Left renal pelvis (tissue), 4 donors: ENCODE measurements around the gene SPSB4. TPM values are rescaled to one million over a fixed set of nuclear protein-coding genes. Genes with fewer than 3 reads are reported as not detected.
A peak's percentile ranks its signal among the peaks of the same experiment; 100 is the strongest.

Source experiments
- DNase-seq, 4 donors: peaks; one replicate each; pipeline ENCODE4 v3.0.0-alpha.2; 2013; ENCODE audit warnings: low read depth in 4 of 4, low spot score in 3 of 4
- polyA plus RNA-seq, 4 donors: library from polyadenylated mRNA; unstranded; fragments of 120-200 nt; gene quantifications; one replicate each; pipeline ENCODE4 v1.2.1, GENCODE V29; 2013; ENCODE audit not compliant: insufficient read length in 4 of 4

Gene SPSB4
- polyA plus RNA-seq, 4 donors: 9.7 to 17.3 (median 15.9) TPM

DNA sequence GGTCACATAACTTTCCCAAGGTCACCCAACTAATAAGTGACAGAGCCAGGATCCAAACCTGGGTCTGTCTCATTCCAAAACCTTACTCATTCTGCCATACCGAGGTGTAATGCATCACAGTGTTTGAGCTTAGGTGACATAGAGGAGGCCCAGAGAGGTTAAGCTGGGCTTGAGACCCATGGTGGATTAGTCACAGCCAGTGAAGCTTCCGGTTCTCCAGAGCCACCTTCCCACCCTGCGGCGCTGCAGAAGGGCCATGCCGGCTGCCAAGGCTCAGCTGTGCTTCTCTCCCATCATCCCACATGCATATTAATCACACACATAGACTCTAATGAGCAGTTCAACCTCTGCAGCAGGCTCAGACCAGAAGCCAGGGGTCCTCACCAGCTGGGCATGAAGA is 42.2 kb downstream of the SPSB4 start:
- DNase-seq: no peak

DNA sequence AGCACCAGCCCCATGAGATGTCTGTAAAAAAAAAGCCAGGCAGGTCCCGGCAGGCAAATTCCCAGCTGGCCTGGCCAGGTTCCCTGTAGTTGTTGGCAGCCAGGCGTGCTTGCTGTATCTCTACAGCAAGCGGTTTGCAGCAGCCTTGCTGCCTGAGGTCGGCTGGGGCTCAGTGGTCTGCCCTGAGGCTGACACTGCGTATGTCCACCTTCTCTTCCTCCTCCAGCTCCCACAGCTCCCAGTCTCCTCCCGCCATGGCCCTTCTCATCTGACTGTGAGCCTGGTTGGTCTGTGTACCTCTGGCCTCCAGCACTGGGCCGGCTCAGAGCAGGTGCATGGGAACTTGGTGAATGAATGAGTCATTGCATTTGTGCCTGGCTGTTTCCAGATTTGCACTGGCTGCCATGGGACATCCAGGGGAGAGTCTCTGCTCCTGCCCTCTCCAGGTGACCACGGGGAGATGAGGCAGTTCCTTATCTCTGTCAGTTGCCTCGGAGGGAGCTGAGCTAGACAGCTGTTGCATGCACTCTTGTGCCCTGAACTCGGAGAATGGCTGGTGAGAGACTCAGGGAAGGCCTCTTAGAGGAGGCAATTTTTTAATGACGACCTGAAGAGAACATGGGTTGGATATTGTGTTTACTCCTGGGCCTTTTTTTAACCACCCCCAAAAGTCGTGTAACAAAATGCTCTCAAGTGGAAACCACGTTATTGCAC is 43.0 kb downstream of the SPSB4 start:
- no peak for DNase-seq

DNA sequence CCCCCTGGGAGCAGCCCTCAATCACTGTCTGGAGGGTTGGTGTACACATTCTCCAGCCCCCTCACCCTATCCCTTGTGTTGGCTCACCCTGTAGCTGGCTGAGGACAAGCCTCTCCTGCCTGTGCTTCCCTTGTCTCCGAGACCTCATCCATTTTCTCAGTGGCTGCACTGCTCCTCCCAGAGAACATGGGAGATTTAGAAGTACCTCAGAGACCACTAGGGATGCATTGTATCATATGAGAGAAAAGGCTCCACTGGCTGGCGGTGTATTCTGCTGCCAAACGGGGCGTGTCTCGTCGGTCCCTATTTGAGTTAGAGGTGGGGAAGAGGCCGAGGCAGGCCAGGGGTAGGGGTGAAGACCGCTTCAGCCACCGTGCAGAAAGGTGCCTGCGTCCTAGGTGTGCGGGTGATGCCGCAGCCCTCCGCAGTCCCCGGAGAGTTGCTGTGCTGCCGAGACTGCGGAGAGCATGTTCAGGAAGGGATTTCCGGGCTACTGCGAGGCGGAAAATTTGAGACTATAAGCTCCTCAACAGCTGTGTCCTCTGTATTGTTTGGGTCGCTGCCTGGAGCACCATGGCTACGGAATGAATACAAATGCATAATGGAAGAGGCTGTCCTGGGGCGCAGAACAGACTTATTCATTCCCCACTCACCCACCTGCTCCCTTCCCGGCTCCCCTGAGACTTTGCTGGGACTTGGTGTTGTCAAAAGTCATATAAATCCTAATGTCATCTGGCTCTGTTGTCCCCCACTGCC is 43.8 kb downstream of the SPSB4 start:
- DNase-seq: peak in 1 of 4 donors; percentile 75

DNA sequence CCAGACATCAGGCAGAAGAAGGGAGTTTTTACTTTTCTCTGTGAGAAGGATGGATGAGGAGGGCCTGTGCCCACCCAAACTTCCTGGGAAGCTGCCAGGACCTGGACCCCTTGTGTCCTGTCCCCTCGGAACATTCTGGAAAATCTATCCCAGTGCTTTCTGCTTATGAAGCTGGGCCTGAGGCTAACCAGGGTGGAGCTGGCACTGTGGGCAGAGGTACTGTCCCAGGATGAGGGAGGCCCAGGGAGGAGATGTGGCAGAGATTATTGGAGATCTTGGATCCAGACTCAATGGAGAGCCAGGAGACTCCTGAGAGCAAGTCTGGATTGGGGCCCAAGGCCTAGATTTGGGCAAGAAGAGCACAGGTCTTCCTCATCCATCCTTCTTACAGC is 44.4 kb downstream of the SPSB4 start:
- no peak for DNase-seq

DNA sequence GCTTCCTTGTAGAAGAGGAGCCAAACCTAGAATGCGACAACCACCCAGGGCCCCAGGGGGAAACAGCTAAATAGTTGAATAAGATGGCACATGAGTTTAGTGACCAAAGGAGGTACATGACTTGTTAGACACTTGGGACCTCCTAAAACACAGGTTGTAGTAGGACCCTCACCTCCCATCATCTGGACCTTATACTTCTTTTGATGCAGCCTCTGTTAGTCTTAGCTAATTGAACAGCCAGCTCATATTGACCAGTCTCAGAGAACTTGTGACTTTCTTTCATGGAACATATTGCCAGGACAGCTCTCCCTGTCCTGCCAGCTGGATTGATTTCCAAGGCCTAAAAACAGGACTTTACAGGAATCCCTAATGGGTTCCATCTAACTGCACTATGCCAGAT is 45.0 kb downstream of the SPSB4 start:
- DNase-seq: no peak

DNA sequence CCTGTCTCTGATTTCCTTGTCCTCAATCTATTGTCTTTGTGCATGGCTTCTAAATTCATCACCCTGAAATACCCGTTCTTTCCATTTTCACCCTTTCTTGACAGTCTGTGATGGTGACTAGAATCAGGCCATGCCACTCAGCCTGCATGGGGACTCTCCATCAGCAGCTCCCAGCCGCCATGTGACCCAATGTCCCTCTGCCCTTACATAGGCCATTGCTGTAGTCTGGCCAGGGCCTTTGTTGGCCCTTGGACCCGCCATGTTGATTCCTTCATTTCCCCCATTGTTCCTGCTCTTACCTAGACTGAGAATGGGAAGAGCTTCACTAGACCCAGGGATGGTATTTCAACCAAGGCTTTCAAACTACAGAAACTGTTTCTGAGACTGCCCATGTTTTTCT is 45.8 kb downstream of the SPSB4 start:
- DNase-seq: no peak

DNA sequence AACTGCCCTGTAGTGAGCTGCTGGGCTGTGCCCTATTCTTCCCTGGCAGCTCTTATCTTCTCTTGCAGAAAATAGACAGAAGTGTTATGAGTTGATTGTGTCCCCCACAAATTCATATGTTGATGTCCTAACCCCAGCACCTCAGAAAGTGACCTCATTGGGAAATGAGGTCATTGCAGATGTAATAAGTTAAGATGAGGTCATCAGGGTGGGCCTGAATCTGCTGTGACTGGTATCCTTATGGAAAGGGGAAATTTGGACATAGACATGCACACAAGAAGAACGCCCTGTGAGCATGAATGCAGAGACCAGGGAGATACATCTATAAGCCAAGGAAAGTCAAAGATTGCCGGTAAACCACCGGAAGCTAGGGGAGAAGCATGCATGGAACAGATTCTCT is 49.0 kb downstream of the SPSB4 start:
- no peak for DNase-seq

DNA sequence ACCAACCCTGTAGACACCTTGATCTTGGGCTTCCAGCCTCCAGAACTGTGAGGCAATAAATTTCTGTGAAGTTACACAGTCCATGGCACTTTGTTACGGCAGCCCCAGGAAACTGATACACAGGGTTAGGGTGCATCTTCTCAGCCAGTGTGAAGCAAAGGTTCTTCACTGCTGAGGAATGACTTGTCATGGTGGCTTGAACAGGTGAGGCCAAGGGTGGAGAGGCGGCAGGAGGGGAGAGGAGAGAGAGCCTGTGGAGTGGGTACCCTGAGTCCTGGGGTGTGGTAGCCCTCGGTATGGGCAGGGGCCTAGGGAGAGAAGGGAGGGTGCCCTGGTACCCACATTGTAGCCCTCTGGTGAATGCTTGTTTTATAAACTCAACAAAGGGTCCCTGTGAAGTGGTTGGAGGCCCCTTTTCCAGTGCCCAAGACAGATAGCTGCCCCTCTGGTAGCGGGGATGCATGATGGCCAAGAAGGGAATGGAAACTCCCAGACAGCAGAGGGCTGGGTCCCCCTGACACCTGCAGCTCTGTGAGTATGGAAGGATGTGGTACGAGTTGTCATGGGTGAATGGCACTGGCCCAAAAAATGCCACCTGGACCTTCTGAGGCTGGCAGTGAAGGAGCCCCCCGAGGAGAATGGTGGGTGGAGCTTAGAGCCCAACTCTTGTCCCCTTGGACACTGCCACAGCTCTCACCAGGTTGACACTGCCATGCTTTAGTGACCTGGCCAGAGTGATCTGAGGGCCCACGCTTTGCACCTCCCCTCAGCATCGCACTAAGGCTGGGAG is 49.6 kb downstream of the SPSB4 start:
- no peak for DNase-seq

DNA sequence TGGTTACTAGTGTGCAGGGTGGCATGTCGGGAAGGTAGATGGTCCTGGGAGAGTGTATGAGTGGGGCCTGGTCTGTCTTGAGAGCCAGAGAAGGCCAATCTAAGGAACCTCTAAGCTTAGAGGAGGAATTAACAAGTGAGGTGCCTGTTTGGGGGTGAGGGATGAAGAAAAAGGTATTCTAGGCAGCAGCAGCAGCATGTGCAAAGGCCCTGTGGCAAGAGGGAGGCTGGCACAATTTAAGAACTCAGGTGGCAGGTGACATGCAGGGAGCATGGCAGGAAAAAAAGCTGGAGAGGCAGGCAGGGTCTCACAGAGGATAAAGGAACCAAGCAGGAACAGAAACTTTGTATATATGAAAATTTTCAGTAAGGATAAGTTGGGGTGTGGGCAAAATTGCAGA is 51.2 kb downstream of the SPSB4 start:
- no peak for DNase-seq

DNA sequence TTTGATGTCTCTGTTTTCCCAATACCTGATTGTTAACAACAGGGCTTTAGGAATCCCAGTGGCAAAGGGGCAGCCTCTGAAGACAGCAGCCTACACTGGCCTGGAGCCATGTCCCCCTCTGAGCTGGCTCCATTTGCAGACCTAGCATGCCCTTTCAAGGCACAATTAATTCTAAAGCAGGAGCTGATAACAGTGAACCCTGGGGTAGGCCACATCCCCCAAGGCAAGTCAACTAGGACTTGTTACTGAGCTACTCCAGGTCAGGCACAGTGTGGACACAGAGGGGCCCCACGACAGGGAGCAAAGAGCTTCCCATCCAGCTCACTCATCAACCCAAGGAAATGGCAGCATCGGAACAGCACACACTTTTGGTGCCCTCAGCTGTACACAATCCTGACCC is 51.9 kb downstream of the SPSB4 start:
- DNase-seq: no peak

DNA sequence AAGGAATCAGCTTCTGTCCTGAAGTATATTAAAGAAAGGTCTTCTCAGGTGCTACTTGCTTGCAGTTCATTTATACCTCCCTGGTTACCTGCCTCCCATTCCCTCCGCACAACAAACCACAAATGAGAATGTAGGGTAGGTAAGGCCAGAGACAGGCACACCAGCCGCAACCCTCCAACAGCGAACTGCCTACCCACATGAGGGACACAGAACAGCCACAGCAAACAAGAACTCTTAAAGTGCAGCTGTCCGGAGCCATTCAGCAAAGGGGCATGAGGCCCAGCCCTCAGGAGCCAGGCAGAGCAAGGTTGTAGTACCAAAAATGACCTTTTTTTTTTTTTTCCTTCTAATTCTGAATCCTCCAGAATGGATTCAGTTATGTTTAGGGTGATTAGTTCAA is 52.4 kb downstream of the SPSB4 start:
- DNase-seq: no peak

DNA sequence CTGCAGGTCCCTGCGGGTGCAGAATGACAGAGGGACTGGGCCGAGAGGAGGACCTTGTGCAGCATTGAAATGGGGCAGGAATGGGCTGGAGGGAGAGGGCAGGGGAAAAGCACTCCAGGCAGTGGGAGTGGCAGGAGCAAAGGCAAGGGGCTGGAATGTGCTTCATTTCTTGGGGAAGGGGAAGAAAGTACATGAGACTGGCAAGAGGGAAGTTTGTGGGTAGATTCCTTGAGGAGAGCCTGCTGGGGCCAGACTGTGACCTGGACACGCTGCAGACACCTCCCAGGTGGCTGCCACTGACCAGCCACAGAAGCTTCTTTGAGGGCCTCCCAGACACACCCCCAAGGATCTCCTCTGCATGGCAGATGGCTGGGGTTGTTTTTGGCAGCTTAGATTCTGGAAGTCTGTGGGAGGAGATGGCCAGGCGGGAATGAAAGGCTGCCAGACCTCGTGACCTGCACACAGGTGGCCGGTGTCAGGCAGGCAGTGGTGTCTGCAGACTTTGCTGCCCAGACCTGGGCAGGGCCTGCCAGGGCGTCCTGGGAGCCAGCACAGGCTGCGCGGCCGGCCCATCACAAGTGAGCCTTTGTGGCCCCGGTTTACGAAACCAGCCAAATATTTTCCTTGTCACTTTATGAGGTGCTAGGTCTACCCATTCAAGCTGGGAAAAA is 53.1 kb downstream of the SPSB4 start:
- DNase-seq: no peak

DNA sequence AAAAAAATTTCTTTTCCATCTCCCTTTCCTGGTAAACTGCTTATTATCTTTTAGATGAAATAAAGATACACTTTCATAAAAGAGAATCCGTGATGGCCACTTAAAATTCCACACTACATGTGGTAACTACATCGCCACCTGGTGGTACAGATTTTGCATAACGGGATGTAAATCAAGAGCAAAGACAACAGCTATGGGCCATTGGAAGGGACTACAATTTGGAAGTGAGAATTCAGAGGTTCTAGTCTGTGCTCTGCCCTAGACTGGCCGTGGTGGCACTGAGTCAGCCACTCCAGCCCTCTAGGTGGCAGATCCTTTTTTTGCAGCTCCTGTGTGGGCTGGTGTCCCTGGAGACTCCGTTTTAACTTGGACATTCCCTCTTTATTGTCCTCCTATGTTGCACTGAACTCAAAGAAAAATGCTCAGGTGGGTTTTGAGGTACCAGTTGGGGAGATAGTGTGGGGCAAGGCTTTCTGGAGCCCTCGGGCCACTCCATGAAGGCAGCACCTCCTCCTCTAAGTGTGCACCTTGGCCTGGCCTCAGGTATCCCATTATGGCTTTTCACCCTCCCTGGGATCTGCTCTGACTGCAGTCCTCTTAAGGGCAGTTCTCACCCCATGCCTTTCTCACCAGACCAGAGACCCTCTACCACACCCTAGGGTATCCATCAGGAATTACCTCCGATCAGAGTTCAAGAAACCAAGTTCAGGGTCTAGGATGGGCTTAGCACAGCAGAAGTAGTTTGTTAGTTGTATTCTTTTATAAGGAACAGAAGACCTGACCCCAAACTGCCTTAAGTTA is 54.9 kb downstream of the SPSB4 start:
- peak in 1 of 4 donors; percentile 81 for DNase-seq

DNA sequence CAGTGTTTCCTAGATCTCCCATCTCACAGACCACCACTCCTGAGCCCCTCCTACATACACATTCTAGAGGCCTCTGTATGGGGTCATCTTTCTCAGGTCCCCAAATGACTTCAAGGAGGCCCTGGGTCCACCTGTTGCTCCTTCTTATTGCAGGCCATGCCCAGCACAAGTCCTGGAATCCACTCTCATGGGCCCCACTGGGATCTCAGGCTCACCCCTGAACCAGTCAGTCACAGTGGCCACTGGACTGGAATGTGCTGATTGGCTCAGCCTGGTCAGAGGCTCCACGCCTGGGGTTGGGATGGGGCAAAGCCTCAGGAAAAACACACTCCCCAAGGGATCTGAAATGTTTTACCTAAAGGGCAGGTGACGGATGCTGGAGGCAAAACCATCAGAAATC is 55.7 kb downstream of the SPSB4 start:
- no peak for DNase-seq

DNA sequence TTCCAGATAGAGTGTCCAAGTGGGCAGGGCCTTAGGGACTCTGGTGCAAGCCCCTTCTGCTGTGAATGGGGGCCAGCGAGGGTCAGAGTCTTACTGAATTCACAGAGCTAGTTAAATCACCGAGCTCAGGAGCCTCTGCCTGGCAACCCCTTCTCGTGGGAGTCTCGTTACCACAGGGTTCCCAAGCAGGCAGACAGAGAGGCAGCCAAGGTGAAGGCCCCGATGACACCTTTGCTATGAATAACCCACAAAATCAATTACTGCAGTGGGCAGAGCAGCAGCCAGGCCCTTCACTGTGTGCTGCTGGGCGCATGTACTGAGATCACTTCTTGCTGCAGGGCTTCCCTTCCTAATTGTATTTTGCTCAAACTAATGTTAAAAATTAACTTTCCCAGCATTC is 56.9 kb downstream of the SPSB4 start:
- no peak for DNase-seq

DNA sequence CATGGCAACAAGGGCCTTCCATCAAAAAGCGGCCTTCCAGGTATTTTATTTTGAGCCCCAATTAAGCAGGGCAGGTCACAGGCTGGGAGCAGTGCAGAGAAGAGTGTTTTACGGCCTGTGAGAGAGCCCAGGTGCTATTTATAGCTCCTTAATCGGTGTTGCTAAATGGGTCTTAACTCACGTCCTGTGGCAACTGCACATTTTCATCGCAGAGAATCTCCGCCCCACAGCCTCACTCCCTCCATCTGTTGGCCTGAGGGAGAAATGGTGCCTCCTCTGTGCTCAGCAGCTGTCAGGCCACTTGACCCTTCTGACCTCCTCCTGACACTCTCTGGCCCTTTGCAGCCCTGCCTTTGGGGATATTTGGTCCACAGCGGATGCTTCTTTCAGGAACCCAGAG is 58.6 kb downstream of the SPSB4 start:
- no peak for DNase-seq

DNA sequence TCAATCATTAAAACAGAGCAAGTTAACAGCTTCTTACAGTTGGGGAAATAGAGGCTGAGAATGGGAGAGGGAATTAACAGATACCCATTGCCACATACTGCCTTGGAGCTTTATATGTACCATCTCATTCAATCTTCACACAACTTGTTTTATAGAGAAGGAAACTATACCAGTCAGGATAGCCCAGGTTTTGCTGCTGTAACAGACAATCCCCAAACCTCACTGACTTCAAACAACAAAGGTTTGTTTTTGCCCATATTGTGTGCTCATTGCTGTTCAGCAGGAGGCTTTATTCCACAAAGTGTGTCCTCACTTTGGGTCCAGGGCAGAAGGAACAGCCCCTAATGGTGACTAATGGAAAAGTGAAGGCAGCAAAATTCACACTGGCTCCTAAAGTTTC is 59.2 kb downstream of the SPSB4 start:
- DNase-seq: no peak

DNA sequence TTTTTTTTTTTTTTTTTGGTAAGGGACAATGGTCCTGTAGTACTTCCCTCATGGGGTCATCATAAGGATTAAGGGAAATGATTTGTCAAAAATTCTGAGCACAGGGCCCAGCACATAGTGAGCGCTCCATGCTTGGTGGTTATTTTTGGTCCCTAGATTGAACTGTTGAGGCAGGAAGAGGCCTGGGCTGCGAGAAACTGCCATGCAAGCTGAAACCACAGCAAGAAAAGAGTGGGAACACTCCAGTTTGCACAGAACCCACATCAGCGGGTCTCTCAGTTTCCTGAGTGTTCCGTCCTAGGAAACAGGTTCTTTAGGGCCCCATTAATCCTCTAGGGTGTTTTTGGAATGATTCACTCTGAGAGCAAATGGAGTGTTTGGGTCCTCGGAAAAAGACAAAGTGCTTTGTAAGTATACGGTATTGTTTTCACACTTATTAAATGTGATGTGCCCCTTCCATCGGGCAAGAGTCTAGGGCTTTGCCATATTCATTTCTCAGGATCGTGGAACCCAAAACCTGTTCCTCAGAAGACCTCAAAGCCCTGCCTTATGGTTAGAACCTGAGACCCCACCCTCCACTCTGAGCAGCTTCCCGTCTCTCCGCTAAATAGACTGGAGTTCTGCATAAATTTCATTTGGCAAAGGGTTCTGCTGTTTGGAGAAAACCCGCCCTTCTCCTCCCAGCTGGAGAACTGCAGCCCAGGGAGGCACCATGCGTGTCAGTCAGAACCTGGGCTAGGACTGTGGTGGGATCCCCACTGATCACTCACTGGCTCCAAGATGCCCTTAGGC is 60.4 kb downstream of the SPSB4 start:
- DNase-seq: no peak

DNA sequence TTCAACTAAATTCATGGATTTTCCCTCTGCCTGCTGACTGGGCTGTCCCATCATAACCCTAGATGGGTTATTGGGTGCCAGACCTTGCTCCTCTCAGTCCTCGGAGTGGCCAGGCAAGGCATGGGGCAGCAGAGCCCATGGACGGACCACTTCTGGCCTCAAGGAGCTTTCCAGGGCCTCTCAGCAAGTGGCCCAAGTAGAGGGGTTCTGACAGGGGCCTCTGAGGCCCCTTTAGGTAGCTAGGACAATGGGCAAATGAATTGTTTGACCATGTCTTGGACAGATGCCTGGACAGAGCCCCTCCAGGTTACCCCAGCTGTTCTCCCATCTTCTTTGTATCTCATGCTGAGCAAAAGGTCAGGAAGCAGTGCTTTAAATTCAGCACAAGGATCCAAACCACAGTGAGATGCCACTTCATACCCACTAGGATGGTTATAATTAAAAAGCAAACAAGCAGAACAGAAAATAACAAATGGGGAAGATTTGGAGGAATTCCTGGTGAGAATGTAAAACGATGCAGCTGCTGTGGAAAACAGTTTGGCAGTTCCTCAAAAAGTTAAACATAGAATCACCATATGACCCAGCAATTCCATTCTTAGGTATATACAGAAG is 61.6 kb downstream of the SPSB4 start:
- no peak for DNase-seq
